ENCODE data around the gene MROH9.

The MROH9 gene

DNA sequence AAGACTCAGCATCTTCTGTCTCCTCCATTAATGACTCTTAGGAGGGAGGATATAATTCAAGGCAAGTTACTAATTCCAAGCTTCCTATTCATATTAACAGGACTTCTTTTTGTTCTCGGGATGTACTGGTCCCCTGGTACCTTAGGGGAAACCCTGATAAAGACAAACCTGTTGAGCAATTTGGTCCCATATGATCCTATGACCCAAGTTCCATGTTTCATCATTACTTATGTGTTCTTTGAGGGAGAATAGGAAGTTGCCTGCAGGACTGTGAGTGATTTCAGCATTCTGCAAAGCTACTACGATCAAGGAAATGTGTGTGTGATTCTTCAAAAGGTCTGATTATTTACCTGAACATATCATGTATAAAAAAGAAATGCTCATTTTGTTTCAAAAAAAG is 149.5 kb downstream of the MROH9 start:
- no peak for DNase-seq

DNA sequence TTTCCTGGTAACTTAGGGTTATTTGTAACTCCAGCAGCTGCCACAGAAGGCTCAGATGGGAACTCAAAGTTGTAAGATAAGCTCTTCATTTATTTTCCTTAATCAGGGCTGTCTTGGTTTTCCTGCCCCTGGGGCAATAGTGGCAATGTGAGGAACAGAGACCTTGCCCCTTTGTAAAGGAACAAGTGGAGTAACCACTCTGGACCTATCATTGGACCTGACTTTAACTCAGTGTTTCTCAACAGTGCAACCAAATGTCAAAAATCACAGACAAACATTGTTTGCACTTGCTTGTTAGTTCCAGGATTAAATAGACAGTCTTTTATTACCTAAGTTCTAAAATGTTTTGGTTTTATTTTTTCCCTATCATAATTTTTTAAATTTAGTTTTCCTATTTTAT is 152.6 kb downstream of the MROH9 start:
- DNase-seq = no peak

DNA sequence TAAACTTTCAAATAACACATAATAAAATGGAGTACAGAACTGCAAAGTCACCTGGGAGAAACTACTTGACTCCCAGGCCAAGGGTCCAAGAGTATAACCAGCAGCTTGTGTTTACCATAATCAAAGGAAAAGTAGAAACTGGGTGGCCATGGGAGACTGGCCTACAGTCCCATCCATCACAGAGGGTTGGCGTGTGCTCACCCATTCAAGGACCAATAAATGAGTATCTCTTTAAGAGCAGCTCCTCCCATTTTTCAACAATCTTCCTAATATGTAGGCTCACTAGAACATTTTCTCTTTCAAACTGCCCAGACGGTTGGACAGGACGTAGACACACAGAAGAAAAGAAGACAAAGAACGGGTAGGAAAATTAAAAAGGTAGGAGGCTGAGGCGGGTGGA is 155.3 kb downstream of the MROH9 start, which contains the start of gene FMO3:
Gene FMO3, plus strand, starts transcription at position 302 of the 400 bp plus-strand sequence. CDS start 1,754 bp downstream, outside the sequence.
- DNase-seq = no peak

DNA sequence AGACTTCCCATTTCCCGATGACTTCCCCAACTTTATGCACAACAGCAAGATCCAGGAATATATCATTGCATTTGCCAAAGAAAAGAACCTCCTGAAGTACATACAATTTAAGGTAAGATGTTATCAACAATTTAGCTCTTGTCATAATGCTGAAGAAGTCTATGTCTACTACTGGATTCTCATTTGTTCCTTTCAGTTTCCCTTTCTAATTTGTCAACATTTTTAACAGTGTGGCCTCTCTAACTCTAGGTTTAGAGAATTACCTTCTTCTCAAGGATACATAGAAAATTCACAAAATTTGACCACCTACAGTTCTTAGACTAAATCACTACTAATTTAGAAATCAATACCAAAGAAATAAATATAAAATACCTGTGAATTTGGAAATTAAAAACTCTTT is 168.5 kb downstream of the MROH9 start:
- DNase-seq = no peak

DNA sequence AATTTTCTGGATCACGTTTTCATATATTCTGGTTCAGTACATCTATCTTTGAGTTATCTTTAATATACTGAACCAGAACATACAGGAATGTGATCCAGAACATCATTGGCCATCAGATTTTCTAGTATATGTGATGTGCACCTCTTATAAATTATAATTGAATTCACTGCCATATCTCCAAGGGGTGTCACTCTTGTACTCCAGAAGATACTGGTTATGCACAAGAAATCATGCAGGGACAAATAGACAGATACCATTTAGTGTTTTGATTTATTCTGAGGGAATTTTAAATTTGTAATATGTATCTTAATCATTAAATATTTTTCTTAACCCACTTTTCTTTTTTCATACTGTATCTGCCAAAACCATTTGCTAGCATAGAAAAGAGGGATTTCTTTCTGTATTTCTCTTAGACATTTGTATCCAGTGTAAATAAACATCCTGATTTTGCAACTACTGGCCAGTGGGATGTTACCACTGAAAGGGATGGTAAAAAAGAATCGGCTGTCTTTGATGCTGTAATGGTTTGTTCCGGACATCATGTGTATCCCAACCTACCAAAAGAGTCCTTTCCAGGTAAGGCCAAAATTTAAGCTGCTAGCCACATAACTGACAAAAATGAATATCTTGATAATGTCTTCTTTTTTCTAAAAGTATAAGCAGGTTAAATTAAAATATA is 172.1 kb downstream of the MROH9 start:
- DNase-seq = no peak

DNA sequence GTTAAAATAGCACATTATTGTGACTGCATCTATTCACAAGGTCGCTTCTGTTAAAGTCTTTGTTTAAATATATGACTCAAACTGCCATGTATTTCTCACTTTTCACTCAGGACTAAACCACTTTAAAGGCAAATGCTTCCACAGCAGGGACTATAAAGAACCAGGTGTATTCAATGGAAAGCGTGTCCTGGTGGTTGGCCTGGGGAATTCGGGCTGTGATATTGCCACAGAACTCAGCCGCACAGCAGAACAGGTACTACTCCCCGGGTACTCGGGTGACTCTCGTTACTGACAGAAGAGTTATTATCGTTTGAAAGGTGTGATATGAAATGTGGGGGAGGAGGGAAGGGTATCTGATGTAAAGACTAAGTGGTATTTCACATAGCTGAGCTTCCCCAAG is 172.6 kb downstream of the MROH9 start:
- DNase-seq = no peak

DNA sequence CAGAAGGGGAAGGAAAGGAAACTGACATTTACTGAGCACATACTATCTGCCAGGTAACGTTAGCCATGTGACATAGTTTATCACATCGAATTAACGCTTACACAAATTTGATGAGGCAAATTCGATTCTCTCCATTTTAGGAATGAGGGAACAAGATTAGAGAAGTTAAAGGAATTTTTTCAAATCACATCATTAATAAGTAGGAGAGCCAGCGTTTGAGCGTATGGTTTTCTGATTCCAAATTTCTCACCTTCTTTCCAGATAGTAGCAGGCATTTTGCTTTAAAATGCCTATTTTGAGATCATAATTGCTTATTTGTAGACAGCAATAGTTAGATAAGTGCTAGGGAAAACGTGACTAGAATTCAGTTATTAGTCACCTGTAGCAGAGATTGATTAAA is 174.6 kb downstream of the MROH9 start:
- DNase-seq = no peak

DNA sequence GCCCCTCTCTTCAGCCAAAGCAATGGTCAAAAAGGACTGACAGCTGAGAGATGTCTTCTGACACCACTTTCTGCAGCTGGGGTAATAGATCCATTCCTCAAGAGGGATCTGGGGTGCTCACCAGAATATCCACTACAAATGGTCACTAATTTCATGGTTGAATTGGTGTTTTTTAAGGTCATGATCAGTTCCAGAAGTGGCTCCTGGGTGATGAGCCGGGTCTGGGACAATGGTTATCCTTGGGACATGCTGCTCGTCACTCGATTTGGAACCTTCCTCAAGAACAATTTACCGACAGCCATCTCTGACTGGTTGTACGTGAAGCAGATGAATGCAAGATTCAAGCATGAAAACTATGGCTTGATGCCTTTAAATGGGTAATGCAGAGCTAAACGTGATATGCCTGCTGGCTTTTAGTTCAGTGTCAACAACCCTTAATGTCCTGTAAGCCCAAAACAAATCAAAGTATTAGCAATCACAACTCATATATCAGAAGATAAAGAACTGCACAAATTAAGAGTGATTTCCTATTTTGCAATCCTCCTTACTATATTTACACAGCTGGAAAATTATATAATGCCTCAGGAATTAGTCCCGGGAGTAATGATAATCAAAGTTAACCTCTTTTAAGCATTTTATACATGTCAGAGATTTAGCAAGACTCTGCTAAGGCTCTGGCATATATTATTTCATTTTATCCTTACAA is 175.4 kb downstream of the MROH9 start:
- DNase-seq = no peak

DNA sequence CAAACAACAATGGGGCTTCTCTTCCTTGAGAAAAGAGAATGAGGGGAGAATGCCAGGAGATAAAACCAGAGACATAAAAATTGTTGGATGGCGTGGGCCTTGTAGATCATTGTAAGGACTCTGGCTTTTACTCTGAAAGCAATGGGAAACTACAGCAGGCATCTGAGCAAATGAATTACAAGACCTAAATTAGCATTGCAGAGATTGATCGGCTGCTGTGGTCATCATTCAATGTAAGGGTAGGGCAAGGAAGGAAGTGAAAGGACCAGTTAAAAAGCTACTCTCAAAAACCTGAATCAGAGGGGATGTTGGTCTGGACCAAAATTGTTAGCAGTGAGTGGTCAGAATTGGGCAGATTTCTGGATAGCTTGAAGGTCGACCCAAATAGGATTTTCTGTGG is 176.8 kb downstream of the MROH9 start:
- no peak for DNase-seq

DNA sequence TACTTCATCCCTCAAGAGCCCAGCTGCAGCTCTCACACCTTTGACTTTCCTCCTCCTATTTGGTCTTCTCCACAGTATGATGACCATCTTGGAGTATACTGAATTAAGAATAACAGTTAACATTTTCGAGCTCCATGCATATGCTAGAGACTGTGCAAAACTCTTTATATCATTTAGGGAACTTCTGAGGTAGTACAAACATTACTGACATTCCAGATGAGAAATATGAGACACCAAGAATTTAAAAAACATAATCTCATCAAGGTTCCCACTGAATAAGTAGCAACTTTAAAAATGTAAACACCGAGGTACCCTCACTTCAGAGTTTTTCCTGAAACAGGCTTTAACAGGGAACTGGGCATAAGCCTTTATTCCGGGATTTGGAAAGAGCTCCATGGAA is 178.0 kb downstream of the MROH9 start:
- no peak for DNase-seq
